Liver (tissue), 9 donors: Measurements from ENCODE around the gene SPATA31E1. TPM values are rescaled to one million over a fixed set of nuclear protein-coding genes. Genes with fewer than 3 reads are reported as not detected.

Experiments used
- DNase-seq: peaks from one replicate; pipeline ENCODE4 v3.0.0-alpha.2; 2017; ENCODE audit warnings: low spot score
- H3K27ac ChIP-seq, 2 donors: one replicate each; pipeline ENCODE4 v1.7.0; 2013; ENCODE audit warnings: inconsistent platforms in 2 of 2, low read length in 2 of 2, control low read depth in 1 of 2, low read depth in 1 of 2, mild to moderate bottlenecking in 1 of 2
- H3K27me3 ChIP-seq, 4 donors: one replicate each; pipeline versions ENCODE4 v1.6.1 to v1.7.0; 2013; ENCODE audit warnings: low read length in 3 of 4, inconsistent platforms in 1 of 4, mild to moderate bottlenecking in 1 of 4, moderate library complexity in 1 of 4; ENCODE audit not compliant: control insufficient read depth in 4 of 4, insufficient read depth in 4 of 4
- H3K36me3 ChIP-seq, 4 donors: one replicate each; pipeline versions ENCODE4 v1.6.1 to v1.7.0; 2013; ENCODE audit warnings: low read length in 3 of 4, mild to moderate bottlenecking in 3 of 4, low read depth in 1 of 4, moderate library complexity in 1 of 4; ENCODE audit not compliant: control insufficient read depth in 4 of 4, insufficient read depth in 3 of 4
- H3K4me1 ChIP-seq, 4 donors: one replicate each; pipeline versions ENCODE4 v1.6.1 to v1.7.0; 2013; ENCODE audit warnings: low read length in 3 of 4, mild to moderate bottlenecking in 3 of 4, moderate library complexity in 1 of 4; ENCODE audit not compliant: control insufficient read depth in 4 of 4, insufficient read depth in 4 of 4
- H3K4me3 ChIP-seq, 3 donors: one replicate each; pipeline versions ENCODE4 v1.6.1 to v1.7.0; 2013; ENCODE audit warnings: low read length in 3 of 3, control low read depth in 1 of 3, low read depth in 1 of 3, mild to moderate bottlenecking in 1 of 3
- H3K9ac ChIP-seq, 2 donors: one replicate each; pipeline ENCODE4 v1.7.0; 2013; ENCODE audit warnings: low read length in 2 of 2, mild to moderate bottlenecking in 2 of 2, moderate library complexity in 2 of 2, control low read depth in 1 of 2, low read depth in 1 of 2
- H3K9me3 ChIP-seq, 4 donors: one replicate each; pipeline versions ENCODE4 v1.6.1 to v1.7.0; 2013; ENCODE audit warnings: low read length in 3 of 4; ENCODE audit not compliant: control insufficient read depth in 4 of 4
- EGR1 ChIP-seq, 2 donors: IDR thresholded peaks; 2 replicates each; pipeline ENCODE4 v1.6.1; 2016 to 2018; ENCODE audit warnings: antibody characterized with exemption in 2 of 2, low read depth in 2 of 2
- FOXA1 ChIP-seq: IDR thresholded peaks from 2 replicates; pipeline ENCODE4 v1.6.1; 2016; ENCODE audit warnings: antibody characterized with exemption
- FOXA2 ChIP-seq: IDR thresholded peaks from 2 replicates; pipeline ENCODE4 v1.6.1; 2016; ENCODE audit warnings: antibody characterized with exemption
- GABPA ChIP-seq, 2 donors: IDR thresholded peaks in 1 of 2; conservative IDR thresholded peaks in 1 of 2; 2 replicates each; pipeline ENCODE4 v1.6.1; 2016; ENCODE audit warnings: antibody characterized with exemption in 2 of 2, mild to moderate bottlenecking in 1 of 2, moderate library complexity in 1 of 2
- HNF4A ChIP-seq, 2 donors: conservative IDR thresholded peaks; 2 replicates each; pipeline ENCODE4 v1.6.1; 2016; ENCODE audit warnings: antibody characterized with exemption in 2 of 2, mild to moderate bottlenecking in 2 of 2
- HNF4G ChIP-seq: IDR thresholded peaks from 2 replicates; pipeline ENCODE4 v1.6.1; 2016; ENCODE audit warnings: antibody characterized with exemption
- JUND ChIP-seq, 2 donors: IDR thresholded peaks; 2 replicates each; pipeline ENCODE4 v1.6.1; 2016; ENCODE audit warnings: antibody characterized with exemption in 2 of 2
- NR2F2 ChIP-seq: IDR thresholded peaks from 2 replicates; pipeline ENCODE4 v1.6.1; 2016; ENCODE audit warnings: antibody characterized with exemption
- RAD21 ChIP-seq, 2 donors: IDR thresholded peaks; 2 replicates each; pipeline ENCODE4 v1.6.1; 2016; ENCODE audit warnings: antibody characterized with exemption in 2 of 2, mild to moderate bottlenecking in 2 of 2
- RXRA ChIP-seq, 2 donors: IDR thresholded peaks; 2 replicates each; pipeline ENCODE4 v1.6.1; 2017 to 2018; ENCODE audit warnings: antibody characterized with exemption in 2 of 2, mild to moderate bottlenecking in 1 of 2
- SP1 ChIP-seq: IDR thresholded peaks from 2 replicates; pipeline ENCODE4 v1.6.1; 2018; ENCODE audit warnings: antibody characterized with exemption, mild to moderate bottlenecking
- TAF1 ChIP-seq: conservative IDR thresholded peaks from 2 replicates; pipeline ENCODE4 v1.6.1; 2016; ENCODE audit warnings: antibody characterized with exemption, mild to moderate bottlenecking
- YY1 ChIP-seq: IDR thresholded peaks from 2 replicates; pipeline ENCODE4 v1.6.1; 2016; ENCODE audit warnings: antibody characterized with exemption, mild to moderate bottlenecking
- WGBS: extraction: QIAGEN DNeasy Blood & Tissue Kit; methylation state at CpG from one replicate; pipeline ENCODE4 v1.1.7; 2013; 5-methylcytosine and 5-hydroxymethylcytosine counted together
- polyA plus RNA-seq, 2 donors: library from polyadenylated mRNA; stranded (reverse) in 1 of 2; unstranded in 1 of 2; fragments of 200-250 nt in 1 of 2; fragments of >200 nt in 1 of 2; fragmentation: Nextera tagmentation in 1 of 2; extraction: Ambion mirVana in 1 of 2; gene quantifications; one replicate each; pipeline versions ENCODE4 v1.2.1 to v1.2.3, GENCODE V29; 2013 to 2015
- total RNA-seq, 2 donors: library from RNA; depleted of rRNA; stranded (reverse); fragments of >200 nt; gene quantifications; one replicate each; pipeline ENCODE4 v1.2.3, GENCODE V29; 2014
- TF ChIP-seq, protein P1 (sequence below): fragments of 150-350 bp; IDR thresholded peaks from 2 replicates; pipeline ENCODE4 v1.5.1; 2017; ENCODE audit warnings: improper control_type of control experiment, low read depth, low read length; ENCODE audit not compliant: missing input control
- TF ChIP-seq, protein P2 (sequence below): IDR thresholded peaks from 2 replicates; pipeline ENCODE4 v1.6.1; 2016; ENCODE audit warnings: antibody characterized with exemption
- TF ChIP-seq, protein P3 (sequence below): IDR thresholded peaks from 2 replicates; pipeline ENCODE4 v1.6.1; 2016; ENCODE audit warnings: antibody characterized with exemption, mild to moderate bottlenecking
- TF ChIP-seq, protein P4 (sequence below): IDR thresholded peaks from 2 replicates; pipeline ENCODE4 v1.6.1; 2016; ENCODE audit warnings: antibody characterized with exemption
- TF ChIP-seq, protein P5 (sequence below): IDR thresholded peaks from 2 replicates; pipeline ENCODE4 v1.6.1; 2016; ENCODE audit warnings: antibody characterized with exemption
- donor health status: healthy.
- donor health status: healthy.
- donor health status: healthy.
- donor health status: healthy.
- donor health status: healthy.

SPATA31E1 gene
- total and polyA plus RNA-seq, 4 donors: not detected

DNA sequence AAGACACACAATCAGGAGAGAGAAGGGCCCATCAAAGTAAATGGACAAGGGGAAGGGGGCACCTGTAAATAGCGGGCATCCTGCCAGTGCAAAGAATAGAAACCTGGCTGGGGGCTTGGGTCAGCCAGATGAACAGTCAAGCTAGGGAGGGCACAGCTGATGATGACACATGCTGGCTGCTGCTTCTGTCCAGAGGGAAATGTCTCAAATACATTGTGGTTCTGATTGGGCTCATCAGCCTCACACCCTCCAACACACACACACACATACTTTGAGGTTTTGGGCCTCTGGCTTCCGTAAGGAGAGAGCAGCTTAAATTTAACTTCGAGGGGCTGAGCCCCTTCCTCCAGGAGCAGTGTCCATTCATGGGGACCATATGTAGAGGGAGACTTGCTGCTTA lies 27.6 kb upstream of the SPATA31E1 start:
- no peak overlapping the region for H3K27ac ChIP-seq
- 84% methylated on average over 3 of the region's 3 CpGs for WGBS
- no peaks in the 10 kb centered on the region for H3K36me3 ChIP-seq
- no peak overlapping the region for H3K4me3 ChIP-seq
- H3K4me1 ChIP-seq: no peaks in the 10 kb centered on the region
- H3K27me3 ChIP-seq: no peaks in the 10 kb centered on the region
- no peak for DNase-seq
- no peak overlapping the region for H3K9ac ChIP-seq
- H3K9me3 ChIP-seq: no peaks in the 10 kb centered on the region
- TF ChIP-seq SP1 (no peak), YY1 (no peak), GABPA (IDR thresholded peaks at IDR 0.05 in 1 of 2, conservative IDR thresholded peaks at IDR 0.05 in 1 of 2) (no peak), EGR1 (IDR thresholded peaks at IDR 0.05; ENCODE audit: low read depth in 2 of 2) (no peak), HNF4G (no peak)

DNA sequence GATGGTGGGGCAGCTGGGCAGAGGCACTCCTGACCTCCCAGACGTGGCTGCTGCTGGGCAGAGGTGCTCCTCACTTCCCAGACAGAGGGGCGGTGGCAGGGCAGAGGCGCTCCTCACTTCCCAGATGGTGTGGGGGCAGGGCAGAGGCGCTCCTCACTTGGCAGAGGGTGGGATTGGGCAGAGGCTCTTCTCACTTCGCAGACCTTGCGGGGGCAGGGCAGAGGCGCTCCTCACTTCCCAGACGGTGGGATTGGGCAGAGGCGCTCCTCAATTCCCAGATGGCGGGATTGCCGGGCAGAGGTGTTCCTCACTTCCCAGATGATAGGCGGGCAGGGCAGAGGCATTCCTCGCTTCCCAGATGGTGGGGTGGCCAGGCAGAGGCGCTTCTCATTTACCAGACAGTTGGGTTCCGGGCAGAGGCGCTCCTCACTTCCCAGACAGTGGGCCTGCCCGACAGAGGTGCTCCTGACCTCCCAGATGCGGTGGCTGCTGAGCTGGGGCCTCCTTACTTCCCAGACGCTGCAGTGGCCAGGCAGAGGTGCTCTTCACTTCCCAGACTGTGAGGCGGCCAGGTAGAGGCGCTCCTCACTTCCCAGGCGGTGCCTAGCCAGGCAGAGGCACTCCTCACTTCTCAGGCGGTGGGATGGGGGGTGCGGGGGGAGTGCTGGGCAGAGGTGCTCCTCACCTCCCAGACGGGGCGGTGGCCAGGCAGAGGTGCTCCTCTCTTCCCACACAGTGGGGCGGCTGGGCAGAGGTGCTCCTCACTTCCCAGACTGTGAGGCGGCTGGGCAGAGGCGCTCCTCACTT lies 25.3 kb upstream of the SPATA31E1 start:
- no peak overlapping the region for H3K4me3 ChIP-seq
- H3K36me3 ChIP-seq: no peaks in the 10 kb centered on the region
- H3K27me3 ChIP-seq: no peaks in the 10 kb centered on the region
- no peaks in the 10 kb centered on the region for H3K9me3 ChIP-seq
- H3K27ac ChIP-seq: no peak overlapping the region
- no peak for DNase-seq
- H3K4me1 ChIP-seq: no peaks in the 10 kb centered on the region
- no peak overlapping the region for H3K9ac ChIP-seq
- 97% methylated on average over 29 of the region's 29 CpGs for whole genome bisulfite sequencing
- no peak for TF ChIP-seq RAD21 (IDR thresholded peaks at IDR 0.05)
- no peak for TF ChIP-seq EGR1 (IDR thresholded peaks at IDR 0.05; ENCODE audit: low read depth in 2 of 2)
- TF ChIP-seq, protein P1, sequence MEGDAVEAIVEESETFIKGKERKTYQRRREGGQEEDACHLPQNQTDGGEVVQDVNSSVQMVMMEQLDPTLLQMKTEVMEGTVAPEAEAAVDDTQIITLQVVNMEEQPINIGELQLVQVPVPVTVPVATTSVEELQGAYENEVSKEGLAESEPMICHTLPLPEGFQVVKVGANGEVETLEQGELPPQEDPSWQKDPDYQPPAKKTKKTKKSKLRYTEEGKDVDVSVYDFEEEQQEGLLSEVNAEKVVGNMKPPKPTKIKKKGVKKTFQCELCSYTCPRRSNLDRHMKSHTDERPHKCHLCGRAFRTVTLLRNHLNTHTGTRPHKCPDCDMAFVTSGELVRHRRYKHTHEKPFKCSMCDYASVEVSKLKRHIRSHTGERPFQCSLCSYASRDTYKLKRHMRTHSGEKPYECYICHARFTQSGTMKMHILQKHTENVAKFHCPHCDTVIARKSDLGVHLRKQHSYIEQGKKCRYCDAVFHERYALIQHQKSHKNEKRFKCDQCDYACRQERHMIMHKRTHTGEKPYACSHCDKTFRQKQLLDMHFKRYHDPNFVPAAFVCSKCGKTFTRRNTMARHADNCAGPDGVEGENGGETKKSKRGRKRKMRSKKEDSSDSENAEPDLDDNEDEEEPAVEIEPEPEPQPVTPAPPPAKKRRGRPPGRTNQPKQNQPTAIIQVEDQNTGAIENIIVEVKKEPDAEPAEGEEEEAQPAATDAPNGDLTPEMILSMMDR: no peak
- TF ChIP-seq HNF4G: no peak
- TF ChIP-seq SP1: no peak
- no peak for TF ChIP-seq TAF1
- TF ChIP-seq JUND (IDR thresholded peaks at IDR 0.05): no peak
- no peak for TF ChIP-seq GABPA (IDR thresholded peaks at IDR 0.05 in 1 of 2, conservative IDR thresholded peaks at IDR 0.05 in 1 of 2)
- TF ChIP-seq FOXA1: no peak
- no peak for TF ChIP-seq RXRA (IDR thresholded peaks at IDR 0.05)
- no peak for TF ChIP-seq YY1
- TF ChIP-seq, protein P2, sequence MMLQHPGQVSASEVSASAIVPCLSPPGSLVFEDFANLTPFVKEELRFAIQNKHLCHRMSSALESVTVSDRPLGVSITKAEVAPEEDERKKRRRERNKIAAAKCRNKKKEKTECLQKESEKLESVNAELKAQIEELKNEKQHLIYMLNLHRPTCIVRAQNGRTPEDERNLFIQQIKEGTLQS: no peak
- TF ChIP-seq, protein P3, sequence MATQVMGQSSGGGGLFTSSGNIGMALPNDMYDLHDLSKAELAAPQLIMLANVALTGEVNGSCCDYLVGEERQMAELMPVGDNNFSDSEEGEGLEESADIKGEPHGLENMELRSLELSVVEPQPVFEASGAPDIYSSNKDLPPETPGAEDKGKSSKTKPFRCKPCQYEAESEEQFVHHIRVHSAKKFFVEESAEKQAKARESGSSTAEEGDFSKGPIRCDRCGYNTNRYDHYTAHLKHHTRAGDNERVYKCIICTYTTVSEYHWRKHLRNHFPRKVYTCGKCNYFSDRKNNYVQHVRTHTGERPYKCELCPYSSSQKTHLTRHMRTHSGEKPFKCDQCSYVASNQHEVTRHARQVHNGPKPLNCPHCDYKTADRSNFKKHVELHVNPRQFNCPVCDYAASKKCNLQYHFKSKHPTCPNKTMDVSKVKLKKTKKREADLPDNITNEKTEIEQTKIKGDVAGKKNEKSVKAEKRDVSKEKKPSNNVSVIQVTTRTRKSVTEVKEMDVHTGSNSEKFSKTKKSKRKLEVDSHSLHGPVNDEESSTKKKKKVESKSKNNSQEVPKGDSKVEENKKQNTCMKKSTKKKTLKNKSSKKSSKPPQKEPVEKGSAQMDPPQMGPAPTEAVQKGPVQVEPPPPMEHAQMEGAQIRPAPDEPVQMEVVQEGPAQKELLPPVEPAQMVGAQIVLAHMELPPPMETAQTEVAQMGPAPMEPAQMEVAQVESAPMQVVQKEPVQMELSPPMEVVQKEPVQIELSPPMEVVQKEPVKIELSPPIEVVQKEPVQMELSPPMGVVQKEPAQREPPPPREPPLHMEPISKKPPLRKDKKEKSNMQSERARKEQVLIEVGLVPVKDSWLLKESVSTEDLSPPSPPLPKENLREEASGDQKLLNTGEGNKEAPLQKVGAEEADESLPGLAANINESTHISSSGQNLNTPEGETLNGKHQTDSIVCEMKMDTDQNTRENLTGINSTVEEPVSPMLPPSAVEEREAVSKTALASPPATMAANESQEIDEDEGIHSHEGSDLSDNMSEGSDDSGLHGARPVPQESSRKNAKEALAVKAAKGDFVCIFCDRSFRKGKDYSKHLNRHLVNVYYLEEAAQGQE: no peak
- TF ChIP-seq, protein P4, sequence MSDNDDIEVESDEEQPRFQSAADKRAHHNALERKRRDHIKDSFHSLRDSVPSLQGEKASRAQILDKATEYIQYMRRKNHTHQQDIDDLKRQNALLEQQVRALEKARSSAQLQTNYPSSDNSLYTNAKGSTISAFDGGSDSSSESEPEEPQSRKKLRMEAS: no peak
- TF ChIP-seq HNF4A (conservative IDR thresholded peaks at IDR 0.05): no peak
- TF ChIP-seq NR2F2: no peak
- TF ChIP-seq FOXA2: no peak
- TF ChIP-seq, protein P5, sequence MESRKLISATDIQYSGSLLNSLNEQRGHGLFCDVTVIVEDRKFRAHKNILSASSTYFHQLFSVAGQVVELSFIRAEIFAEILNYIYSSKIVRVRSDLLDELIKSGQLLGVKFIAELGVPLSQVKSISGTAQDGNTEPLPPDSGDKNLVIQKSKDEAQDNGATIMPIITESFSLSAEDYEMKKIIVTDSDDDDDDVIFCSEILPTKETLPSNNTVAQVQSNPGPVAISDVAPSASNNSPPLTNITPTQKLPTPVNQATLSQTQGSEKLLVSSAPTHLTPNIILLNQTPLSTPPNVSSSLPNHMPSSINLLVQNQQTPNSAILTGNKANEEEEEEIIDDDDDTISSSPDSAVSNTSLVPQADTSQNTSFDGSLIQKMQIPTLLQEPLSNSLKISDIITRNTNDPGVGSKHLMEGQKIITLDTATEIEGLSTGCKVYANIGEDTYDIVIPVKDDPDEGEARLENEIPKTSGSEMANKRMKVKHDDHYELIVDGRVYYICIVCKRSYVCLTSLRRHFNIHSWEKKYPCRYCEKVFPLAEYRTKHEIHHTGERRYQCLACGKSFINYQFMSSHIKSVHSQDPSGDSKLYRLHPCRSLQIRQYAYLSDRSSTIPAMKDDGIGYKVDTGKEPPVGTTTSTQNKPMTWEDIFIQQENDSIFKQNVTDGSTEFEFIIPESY: no peak
